NCI-H524 (cell line): ENCODE results near the gene RABGAP1L.
"Not testable (repeated sequence)": the region's sequence is repeated elsewhere in the genome, so short reads cannot be mapped to it uniquely, and the experiment has no call there.

Experiments
- DNase-seq, 2 experiments: peaks; one replicate each; lab custom pipeline; 2025; lab: John Stamatoyannopoulos, UW

RABGAP1L gene

GRCh38 chr1:174366946-174367345 is 207.6 kb downstream of the RABGAP1L start:
- DNase-seq: no peak

- DNase-seq: no peak
These were observed 208.6 kb downstream of the RABGAP1L start for GRCh38 chr1:174367892-174368291.

- no peak for DNase-seq
These were observed 216.7 kb downstream of the RABGAP1L start for GRCh38 chr1:174376030-174376429.

- DNase-seq: no peak
These were observed 232.4 kb downstream of the RABGAP1L start for GRCh38 chr1:174391716-174392115.

DNA sequence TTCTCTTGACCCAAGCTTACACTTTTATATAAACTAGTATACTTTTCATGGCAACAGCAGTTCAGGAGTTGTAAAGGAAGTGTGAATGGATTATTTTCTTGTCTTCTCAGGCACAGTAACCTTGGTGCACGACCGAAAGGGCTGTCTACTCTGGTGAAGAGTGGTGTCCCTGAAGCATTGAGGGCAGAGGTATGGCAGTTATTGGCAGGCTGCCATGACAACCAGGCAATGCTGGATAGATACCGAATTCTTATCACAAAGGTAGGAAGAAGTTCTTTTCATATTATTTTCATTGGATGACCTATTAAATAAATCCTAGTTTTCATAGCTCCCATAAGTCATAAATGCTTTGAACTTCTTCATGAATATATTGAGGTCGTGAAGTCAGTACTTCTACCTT is 234.6 kb downstream of the RABGAP1L start:
- DNase-seq: no peak

- DNase-seq: no peak
These were observed 237.9 kb downstream of the RABGAP1L start for GRCh38 chr1:174397261-174397660.

DNA sequence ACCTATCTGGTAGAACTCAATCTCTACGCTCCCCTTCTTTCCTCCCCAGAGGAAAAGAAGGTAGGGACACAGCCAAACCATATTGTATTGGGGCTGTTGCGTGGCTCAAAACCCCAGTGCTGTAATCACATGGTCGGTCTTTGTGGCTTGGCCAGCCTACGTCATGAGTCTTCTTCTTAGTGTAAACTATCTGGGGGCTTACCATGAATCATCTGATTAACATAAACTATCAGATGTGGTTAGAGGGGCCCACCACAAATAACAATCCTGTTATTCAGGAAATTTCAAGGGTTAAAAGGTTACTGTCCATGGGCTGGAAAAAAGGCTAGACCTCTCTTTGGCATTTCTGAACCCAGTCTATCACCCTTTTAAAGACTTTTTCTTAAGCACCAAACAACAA is 238.9 kb downstream of the RABGAP1L start:
- DNase-seq: no peak

GRCh38 chr1:174399211-174399610 is 239.9 kb downstream of the RABGAP1L start:
- no peak for DNase-seq

GRCh38 chr1:174401075-174401474 is 241.8 kb downstream of the RABGAP1L start:
- no peak for DNase-seq

DNA sequence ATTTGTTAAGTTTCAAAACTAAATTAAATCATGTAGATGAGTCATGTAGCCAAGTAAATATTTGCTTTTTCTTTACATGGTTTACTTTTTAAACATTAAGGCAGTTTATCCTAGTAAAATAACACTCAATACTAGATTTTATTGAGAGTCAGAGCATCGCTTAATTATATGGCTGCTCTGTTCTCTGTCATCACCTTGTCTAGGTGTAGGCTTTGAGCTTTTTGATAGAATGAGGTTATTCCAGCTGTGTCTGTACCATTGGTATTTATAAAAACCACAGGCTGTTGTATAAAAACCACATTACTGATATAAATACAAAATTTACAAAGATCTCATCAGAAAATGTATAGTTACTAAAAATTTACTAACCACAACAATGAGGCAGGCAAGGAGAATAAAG is 245.9 kb downstream of the RABGAP1L start:
- DNase-seq: no peak

DNA sequence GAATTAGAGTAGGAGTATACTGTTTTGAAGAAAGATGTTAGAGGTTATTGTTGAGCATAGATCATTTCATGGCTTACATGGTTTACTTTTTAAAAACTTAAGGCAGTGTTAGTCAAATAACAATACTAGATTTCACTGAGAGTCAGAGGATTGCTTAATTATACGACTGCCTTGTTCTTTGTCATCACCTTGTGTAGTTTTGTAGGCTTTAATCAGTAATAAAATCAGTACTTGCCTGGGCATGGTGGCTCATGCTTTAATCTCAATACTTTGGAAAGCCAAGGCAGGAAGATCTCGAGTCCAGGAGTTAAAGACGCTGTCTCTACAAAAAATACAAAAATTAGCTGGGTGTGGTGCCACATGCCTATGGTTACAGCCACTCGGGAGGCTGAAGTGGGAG is 247.1 kb downstream of the RABGAP1L start:
- DNase-seq: no peak

DNA sequence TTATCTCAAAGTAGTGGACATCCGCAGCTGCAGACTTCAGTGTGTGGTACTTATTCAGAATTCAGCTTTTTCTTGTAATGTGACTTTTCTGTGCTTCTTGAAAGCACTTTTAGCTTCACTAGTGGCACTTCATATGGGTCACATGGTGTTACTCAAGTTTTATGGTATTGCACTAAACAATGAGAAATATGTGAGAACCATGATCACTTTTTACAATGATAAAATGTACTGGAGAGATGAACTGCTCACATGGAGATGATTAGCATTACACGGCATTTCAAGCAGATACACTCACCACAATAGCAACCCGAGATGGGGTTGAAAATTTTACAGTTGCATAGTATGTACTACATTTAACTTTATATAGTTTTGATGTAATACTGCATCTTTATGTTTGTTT is 248.3 kb downstream of the RABGAP1L start:
- DNase-seq: no peak

GRCh38 chr1:174408146-174408545 is 248.8 kb downstream of the RABGAP1L start:
- DNase-seq: no peak

GRCh38 chr1:174409801-174410200 is 250.5 kb downstream of the RABGAP1L start:
- not testable (repeated sequence) for DNase-seq

DNA sequence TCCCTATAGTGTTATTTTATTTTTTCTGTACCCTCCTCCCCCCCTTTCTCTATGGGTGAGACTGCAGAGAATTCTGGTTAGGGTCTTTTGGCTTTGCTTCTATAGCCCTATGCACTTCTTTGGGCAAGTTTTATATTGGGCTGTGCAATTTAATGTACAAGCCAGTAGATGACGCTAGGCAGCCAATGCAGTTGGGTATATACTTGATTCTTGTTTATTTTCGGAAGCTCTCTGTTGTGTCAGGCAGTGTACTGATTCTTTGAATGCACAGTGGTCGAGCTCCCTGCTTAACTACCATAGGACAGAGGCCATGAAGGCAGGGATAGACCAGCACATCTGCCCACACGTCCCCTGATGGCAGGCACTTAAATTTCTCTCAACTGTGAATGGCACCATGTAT is 254.3 kb downstream of the RABGAP1L start:
- DNase-seq: peak in 1 of 2 experiments; percentile 18

DNA sequence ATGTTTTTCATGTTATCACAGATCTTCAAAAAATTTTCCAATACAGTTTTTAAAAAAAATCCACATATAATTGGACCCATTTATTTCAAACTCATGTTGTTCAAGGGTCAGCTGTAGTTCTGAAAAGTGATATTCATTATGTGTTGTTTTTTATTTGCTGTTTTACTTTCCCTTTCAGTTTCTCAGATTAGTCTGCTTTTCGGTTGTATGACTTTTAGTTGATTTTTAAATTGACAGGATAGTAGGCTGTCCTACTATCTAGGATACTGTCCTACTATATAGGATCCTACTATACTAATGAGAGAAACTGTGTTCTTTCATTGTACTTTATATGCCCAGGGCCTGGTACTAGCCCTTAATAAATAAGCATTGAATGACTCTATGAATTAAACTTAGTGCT is 254.9 kb downstream of the RABGAP1L start:
- DNase-seq: no peak

- no peak for DNase-seq
These were observed 256.2 kb downstream of the RABGAP1L start for GRCh38 chr1:174415506-174415905.

DNA sequence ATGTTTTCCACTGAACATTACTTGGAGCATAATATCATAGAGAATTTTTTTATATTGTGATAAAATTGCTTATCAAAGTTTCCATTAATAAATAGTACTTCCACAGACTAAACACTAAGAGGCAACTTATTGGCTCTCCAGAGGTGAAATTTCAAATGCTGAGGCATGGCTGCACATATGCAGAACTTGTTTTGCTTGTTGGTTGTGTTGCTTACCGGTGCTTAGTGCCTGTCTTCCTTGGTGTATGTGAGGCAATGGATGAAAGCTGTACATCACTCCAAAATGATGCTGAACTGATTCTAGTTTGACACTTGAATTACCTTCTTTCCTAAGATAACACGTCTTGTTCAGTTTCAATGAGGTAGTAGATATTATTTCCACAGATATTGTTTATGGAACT is 258.6 kb downstream of the RABGAP1L start:
- no peak for DNase-seq

DNA sequence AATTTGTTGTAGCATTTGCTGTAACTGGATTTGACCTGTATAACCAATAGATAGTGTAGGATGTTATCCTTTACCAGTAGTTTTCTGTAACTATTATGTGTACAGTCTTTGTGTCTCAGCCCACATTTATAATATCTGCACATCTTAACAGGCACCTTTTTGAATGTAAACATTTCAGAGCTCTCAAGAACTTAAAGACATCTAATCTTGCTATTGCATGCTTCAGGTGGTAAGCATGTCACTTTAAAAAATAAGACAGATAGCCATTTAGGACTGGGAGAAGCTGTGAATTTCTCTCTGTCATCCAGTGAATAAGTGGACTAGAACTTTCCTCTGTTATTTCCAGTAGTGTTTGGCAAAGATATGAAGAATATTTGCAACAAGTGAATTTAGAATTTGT is 265.8 kb downstream of the RABGAP1L start:
- DNase-seq: no peak

GRCh38 chr1:174426153-174426552 is 266.8 kb downstream of the RABGAP1L start:
- DNase-seq: no peak

GRCh38 chr1:174428033-174428432 is 268.7 kb downstream of the RABGAP1L start:
- DNase-seq: no peak

DNA sequence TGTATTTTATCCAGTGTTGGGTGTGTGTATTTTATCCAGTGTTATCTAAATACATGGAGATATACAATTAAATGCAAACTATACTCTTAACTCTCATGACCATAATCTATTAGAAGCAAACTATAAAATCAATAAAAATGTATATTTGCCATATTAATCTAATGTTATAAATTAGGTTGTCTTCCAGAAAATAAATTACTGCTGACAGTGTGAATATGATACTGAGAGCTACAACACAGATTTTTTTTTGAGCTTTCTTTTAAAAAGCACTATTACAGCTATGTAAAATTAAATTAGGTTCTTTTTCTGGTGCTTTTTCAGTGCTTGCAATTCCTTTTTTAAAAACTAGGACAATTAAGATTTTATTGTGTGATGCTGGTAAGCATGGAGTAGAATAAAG is 269.4 kb downstream of the RABGAP1L start:
- DNase-seq: no peak

- no peak for DNase-seq
These were observed 274.1 kb downstream of the RABGAP1L start for GRCh38 chr1:174433451-174433850.

DNA sequence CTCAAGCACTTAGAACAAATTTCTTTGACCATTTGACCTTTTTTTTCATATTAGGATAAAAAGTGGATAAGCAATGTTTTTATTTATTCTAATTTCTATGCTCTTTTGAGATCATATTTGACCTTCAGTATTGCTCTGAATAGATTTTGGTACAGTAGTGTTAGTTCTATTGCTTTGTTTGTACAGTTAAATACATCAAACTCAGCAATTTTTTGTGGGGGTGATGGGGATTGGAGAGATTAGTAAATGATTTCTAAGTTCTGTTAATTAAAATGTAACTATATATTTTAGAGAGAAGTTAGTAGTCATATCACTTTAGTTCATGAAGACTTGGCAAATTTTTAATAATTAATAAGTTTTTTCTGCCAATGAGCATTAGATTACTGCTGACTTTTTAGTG is 286.0 kb downstream of the RABGAP1L start:
- no peak for DNase-seq

DNA sequence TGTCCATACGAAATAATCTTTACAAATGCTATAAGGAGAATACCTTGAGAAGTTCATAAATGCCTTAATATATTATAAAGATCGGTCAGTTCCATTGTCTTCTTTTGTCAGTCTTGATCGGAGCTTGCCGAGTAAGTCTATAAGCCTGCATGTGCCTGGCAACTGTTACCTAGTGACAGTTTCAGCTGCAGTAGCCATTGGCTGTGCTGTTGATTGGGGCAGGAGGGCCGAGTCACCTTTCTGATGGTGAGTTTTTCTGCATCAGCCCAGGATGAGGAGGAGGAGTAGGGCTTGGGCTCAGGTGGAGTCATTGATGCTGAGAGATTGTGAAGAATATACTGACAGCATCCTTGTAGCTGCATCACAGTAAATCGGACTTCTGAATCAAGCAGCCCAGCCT is 286.5 kb downstream of the RABGAP1L start:
- no peak for DNase-seq
